ENCODE measurements around the gene HSBP1L1. TPM values are rescaled to one million over a fixed set of nuclear protein-coding genes. Genes with fewer than 3 reads are reported as not detected.

The HSBP1L1 gene
- total RNA-seq, 4 donors from 2014 or later, result 6.6 to 21.3 (median 15.0) TPM

GRCh38 chr18:79944746-79945117 is 19.7 kb upstream of the HSBP1L1 start:
- no peak overlapping the region for H3K4me3 ChIP-seq
- H3K36me3 ChIP-seq, result no peaks in the 10 kb centered on the region
- no peaks in the 10 kb centered on the region for H3K9me3 ChIP-seq
- intact Hi-C loops (cut with DNase I; ENCODE audit: low total_unique reads), result no loop called here
- no peak for TF ChIP-seq POLR2A (IDR thresholded peaks at IDR 0.05)
- no peak for TF ChIP-seq CTCF (IDR thresholded peaks at IDR 0.05)
- no peak for DNase-seq
- H3K4me1 ChIP-seq, result peaks cover 0 to 4% of the 10 kb centered on the region in 2 donors
- no peak overlapping the region for H3K27ac ChIP-seq
- no peaks in the 10 kb centered on the region for H3K27me3 ChIP-seq

- no peak overlapping the region for H3K4me3 ChIP-seq
- H3K9me3 ChIP-seq, result no peaks in the 10 kb centered on the region
- no peak overlapping the region for H3K27ac ChIP-seq
- TF ChIP-seq CTCF (IDR thresholded peaks at IDR 0.05) (no peak), POLR2A (IDR thresholded peaks at IDR 0.05) (no peak)
- H3K27me3 ChIP-seq, result no peaks in the 10 kb centered on the region
- no peak for DNase-seq
- intact Hi-C loops (cut with DNase I; ENCODE audit: low total_unique reads), result no loop called here
- H3K36me3 ChIP-seq, result no peaks in the 10 kb centered on the region
- H3K4me1 ChIP-seq, result peaks cover 0 to 8% of the 10 kb centered on the region in 2 donors
Observed at GRCh38 chr18:79945118-79946042, 19.1 kb upstream of the HSBP1L1 start.

GRCh38 chr18:79947054-79947755 is 17.2 kb upstream of the HSBP1L1 start:
- no peak overlapping the region for H3K4me3 ChIP-seq
- intact Hi-C loops (cut with DNase I; ENCODE audit: low total_unique reads), result no loop called here
- no peaks in the 10 kb centered on the region for H3K36me3 ChIP-seq
- H3K9me3 ChIP-seq, result no peaks in the 10 kb centered on the region
- no peak overlapping the region for H3K27ac ChIP-seq
- no peak for TF ChIP-seq POLR2A (IDR thresholded peaks at IDR 0.05)
- no peak for TF ChIP-seq CTCF (IDR thresholded peaks at IDR 0.05)
- no peaks in the 10 kb centered on the region for H3K27me3 ChIP-seq
- no peak for DNase-seq
- peaks cover 0 to 10% of the 10 kb centered on the region in 2 donors for H3K4me1 ChIP-seq

- H3K27me3 ChIP-seq, result no peaks in the 10 kb centered on the region
- no peak for TF ChIP-seq CTCF (IDR thresholded peaks at IDR 0.05)
- TF ChIP-seq POLR2A (IDR thresholded peaks at IDR 0.05), result no peak
- intact Hi-C loops (cut with DNase I; ENCODE audit: low total_unique reads), result no loop called here
- no peak overlapping the region for H3K4me3 ChIP-seq
- no peaks in the 10 kb centered on the region for H3K36me3 ChIP-seq
- no peak overlapping the region for H3K27ac ChIP-seq
- no peaks in the 10 kb centered on the region for H3K9me3 ChIP-seq
- no peak for DNase-seq
- H3K4me1 ChIP-seq, result peaks cover 0 to 10% of the 10 kb centered on the region in 2 donors
Observed at GRCh38 chr18:79947881-79948610, 16.4 kb upstream of the HSBP1L1 start.
